ENCODE data around the gene SAAL1. TPM values are rescaled to one million over a fixed set of nuclear protein-coding genes. Genes with fewer than 3 reads are reported as not detected.

Gene SAAL1
- total RNA-seq, 2 experiments from 2014 or later: 32.2 to 52.3 TPM

DNA sequence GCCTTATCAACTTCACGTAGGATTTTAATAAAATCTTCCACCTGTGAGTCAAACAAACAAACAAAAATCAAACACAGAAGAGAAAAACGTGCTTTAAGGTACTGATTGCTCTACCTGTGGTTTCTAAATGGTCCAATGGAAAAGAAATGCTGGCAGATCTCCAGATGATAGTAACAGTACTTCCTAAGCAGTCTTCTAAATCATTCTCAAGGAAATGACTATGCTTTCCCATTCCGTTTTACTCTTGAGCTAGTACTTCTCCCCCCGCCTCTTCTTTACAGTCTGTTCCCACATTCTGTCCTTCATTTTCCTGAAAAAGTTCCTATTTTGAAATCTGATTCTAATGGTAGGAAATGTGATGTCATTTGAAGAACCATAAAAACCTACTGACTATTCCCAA is 25.4 kb downstream of the SAAL1 start:
- intact Hi-C loops (cut with micrococcal nuclease; ENCODE audit: unreplicated experiment): no loop called here
- no peak for DNase-seq (ENCODE audit: low spot score)
- H3K9me2 ChIP-seq (ENCODE audit: insufficient read depth, low read length): no peaks in the 10 kb centered on the region
- ChIA-PET CTCF (ENCODE audit: unreplicated experiment) (interaction anchor here (0.6 kb wide), 1 partner anchor 26 kb away, joined by 4 read pairs; no protein-coding TSS in a partner anchor), POLR2A (interaction anchor here (0.8 to 2.1 kb wide), 3 partner anchors 9 to 24 kb away, joined by 3 to 7 read pairs (median 3); no protein-coding TSS in a partner anchor)
- peaks cover 80% of the 10 kb centered on the region for H3K36me3 ChIP-seq (ENCODE audit: insufficient read depth, low read length)
- no peak overlapping the region for H3K4me3 ChIP-seq (ENCODE audit: low read depth, low read length, poor library complexity, severe bottlenecking)
- no peak overlapping the region for H3K4me2 ChIP-seq (ENCODE audit: low read length)
- TF ChIP-seq EZH2phosphoT487 (IDR thresholded peaks at IDR 0.05; ENCODE audit: borderline replicate concordance, low read depth, low read length): no peak
- H4K20me1 ChIP-seq (ENCODE audit: insufficient read depth, low read length): no peaks in the 10 kb centered on the region
- no peak overlapping the region for H2AFZ ChIP-seq (ENCODE audit: low read length)
- no TSS peak for BruUV-seq (replicated peaks)
- H3K9me3 ChIP-seq (ENCODE audit: low read length): no peaks in the 10 kb centered on the region
- no peak overlapping the region for H3K27ac ChIP-seq (ENCODE audit: low read depth, low read length, poor library complexity, severe bottlenecking)
- no peaks in the 10 kb centered on the region for H3K4me1 ChIP-seq (ENCODE audit: insufficient read depth, low read length, poor library complexity, severe bottlenecking)
- H3K79me2 ChIP-seq (ENCODE audit: insufficient read depth, low read depth, low read length): no peaks in the 10 kb centered on the region

- ChIA-PET CTCF (ENCODE audit: unreplicated experiment) (no interaction called here), POLR2A (interaction anchor here (1.3 kb wide), 1 partner anchor 16 kb away, joined by 3 read pairs; no protein-coding TSS in a partner anchor)
- H2AFZ ChIP-seq (ENCODE audit: low read length): no peak overlapping the region
- H4K20me1 ChIP-seq (ENCODE audit: insufficient read depth, low read length): no peaks in the 10 kb centered on the region
- no peaks in the 10 kb centered on the region for H3K79me2 ChIP-seq (ENCODE audit: insufficient read depth, low read depth, low read length)
- H3K4me3 ChIP-seq (ENCODE audit: low read depth, low read length, poor library complexity, severe bottlenecking): no peak overlapping the region
- H3K9me3 ChIP-seq (ENCODE audit: low read length): no peaks in the 10 kb centered on the region
- TF ChIP-seq, protein P1, sequence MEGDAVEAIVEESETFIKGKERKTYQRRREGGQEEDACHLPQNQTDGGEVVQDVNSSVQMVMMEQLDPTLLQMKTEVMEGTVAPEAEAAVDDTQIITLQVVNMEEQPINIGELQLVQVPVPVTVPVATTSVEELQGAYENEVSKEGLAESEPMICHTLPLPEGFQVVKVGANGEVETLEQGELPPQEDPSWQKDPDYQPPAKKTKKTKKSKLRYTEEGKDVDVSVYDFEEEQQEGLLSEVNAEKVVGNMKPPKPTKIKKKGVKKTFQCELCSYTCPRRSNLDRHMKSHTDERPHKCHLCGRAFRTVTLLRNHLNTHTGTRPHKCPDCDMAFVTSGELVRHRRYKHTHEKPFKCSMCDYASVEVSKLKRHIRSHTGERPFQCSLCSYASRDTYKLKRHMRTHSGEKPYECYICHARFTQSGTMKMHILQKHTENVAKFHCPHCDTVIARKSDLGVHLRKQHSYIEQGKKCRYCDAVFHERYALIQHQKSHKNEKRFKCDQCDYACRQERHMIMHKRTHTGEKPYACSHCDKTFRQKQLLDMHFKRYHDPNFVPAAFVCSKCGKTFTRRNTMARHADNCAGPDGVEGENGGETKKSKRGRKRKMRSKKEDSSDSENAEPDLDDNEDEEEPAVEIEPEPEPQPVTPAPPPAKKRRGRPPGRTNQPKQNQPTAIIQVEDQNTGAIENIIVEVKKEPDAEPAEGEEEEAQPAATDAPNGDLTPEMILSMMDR (conservative IDR thresholded peaks at IDR 0.05; ENCODE audit: low read length): no peak
- TF ChIP-seq EZH2phosphoT487 (IDR thresholded peaks at IDR 0.05; ENCODE audit: borderline replicate concordance, low read depth, low read length): no peak
- DNase-seq (ENCODE audit: low spot score): no peak
- H3K27ac ChIP-seq (ENCODE audit: low read depth, low read length, poor library complexity, severe bottlenecking): no peak overlapping the region
- H3K4me1 ChIP-seq (ENCODE audit: insufficient read depth, low read length, poor library complexity, severe bottlenecking): no peaks in the 10 kb centered on the region
- peaks cover 66% of the 10 kb centered on the region for H3K36me3 ChIP-seq (ENCODE audit: insufficient read depth, low read length)
- intact Hi-C loops (cut with micrococcal nuclease; ENCODE audit: unreplicated experiment): no loop called here
- no peaks in the 10 kb centered on the region for H3K9me2 ChIP-seq (ENCODE audit: insufficient read depth, low read length)
- no TSS peak for BruUV-seq (replicated peaks)
- no peak overlapping the region for H3K4me2 ChIP-seq (ENCODE audit: low read length)
Measured at GRCh38 chr11:18078909-18079308, 27.0 kb downstream of the SAAL1 start.

DNA sequence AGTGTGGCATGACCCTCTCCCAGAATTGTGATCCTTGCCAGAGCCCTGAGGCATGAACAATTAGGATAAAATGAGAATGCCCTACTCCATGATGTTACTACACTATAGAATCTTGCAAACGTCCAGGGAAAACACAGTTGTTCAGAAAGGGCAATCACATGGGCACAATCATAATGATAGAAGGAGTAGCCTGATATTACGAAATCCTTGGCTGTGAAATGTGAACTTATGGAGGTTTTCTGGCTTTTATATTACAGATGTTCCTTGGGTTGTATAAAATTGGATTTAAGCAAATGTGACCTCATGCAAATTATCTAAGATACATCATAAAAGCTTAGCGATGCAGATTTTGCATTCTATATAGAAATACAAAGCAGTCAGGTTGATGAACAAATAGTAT is 30.4 kb downstream of the SAAL1 start:
- H3K27ac ChIP-seq (ENCODE audit: low read depth, low read length, poor library complexity, severe bottlenecking): no peak overlapping the region
- no peak overlapping the region for H3K4me3 ChIP-seq (ENCODE audit: low read depth, low read length, poor library complexity, severe bottlenecking)
- no peak overlapping the region for H2AFZ ChIP-seq (ENCODE audit: low read length)
- no peak for DNase-seq (ENCODE audit: low spot score)
- no peaks in the 10 kb centered on the region for H3K4me1 ChIP-seq (ENCODE audit: insufficient read depth, low read length, poor library complexity, severe bottlenecking)
- ChIA-PET POLR2A (interaction anchor here (1.1 to 1.6 kb wide), 2 partner anchors 8 to 16 kb away, joined by 5 to 6 read pairs; no protein-coding TSS in a partner anchor), CTCF (ENCODE audit: unreplicated experiment) (no interaction called here)
- H4K20me1 ChIP-seq (ENCODE audit: insufficient read depth, low read length): no peaks in the 10 kb centered on the region
- H3K36me3 ChIP-seq (ENCODE audit: insufficient read depth, low read length): peaks cover 32% of the 10 kb centered on the region
- no TSS peak for BruUV-seq (replicated peaks)
- H3K9me2 ChIP-seq (ENCODE audit: insufficient read depth, low read length): no peaks in the 10 kb centered on the region
- no peaks in the 10 kb centered on the region for H3K79me2 ChIP-seq (ENCODE audit: insufficient read depth, low read depth, low read length)
- H3K9me3 ChIP-seq (ENCODE audit: low read length): no peaks in the 10 kb centered on the region
- H3K4me2 ChIP-seq (ENCODE audit: low read length): no peak overlapping the region
- intact Hi-C loops (cut with micrococcal nuclease; ENCODE audit: unreplicated experiment): no loop called here
- TF ChIP-seq, protein P1 (conservative IDR thresholded peaks at IDR 0.05; ENCODE audit: low read length): no peak
- TF ChIP-seq EZH2phosphoT487 (IDR thresholded peaks at IDR 0.05; ENCODE audit: borderline replicate concordance, low read depth, low read length): no peak
